ENCODE measurements around the gene GEN1. TPM values are rescaled to one million over a fixed set of nuclear protein-coding genes. Genes with fewer than 3 reads are reported as not detected.

Gene GEN1
- total and polyA plus RNA-seq, 2 of the 13 experiments (the other 11 are each of a cell fraction or from before 2014, with no cell fraction given), result 9.9 to 27.1 TPM

- TF ChIP-seq DPF2 (CRISPR knock-in tag; IDR thresholded peaks at IDR 0.05; ENCODE audit: borderline replicate concordance, low read depth), result no peak
- TF ChIP-seq, protein P1, sequence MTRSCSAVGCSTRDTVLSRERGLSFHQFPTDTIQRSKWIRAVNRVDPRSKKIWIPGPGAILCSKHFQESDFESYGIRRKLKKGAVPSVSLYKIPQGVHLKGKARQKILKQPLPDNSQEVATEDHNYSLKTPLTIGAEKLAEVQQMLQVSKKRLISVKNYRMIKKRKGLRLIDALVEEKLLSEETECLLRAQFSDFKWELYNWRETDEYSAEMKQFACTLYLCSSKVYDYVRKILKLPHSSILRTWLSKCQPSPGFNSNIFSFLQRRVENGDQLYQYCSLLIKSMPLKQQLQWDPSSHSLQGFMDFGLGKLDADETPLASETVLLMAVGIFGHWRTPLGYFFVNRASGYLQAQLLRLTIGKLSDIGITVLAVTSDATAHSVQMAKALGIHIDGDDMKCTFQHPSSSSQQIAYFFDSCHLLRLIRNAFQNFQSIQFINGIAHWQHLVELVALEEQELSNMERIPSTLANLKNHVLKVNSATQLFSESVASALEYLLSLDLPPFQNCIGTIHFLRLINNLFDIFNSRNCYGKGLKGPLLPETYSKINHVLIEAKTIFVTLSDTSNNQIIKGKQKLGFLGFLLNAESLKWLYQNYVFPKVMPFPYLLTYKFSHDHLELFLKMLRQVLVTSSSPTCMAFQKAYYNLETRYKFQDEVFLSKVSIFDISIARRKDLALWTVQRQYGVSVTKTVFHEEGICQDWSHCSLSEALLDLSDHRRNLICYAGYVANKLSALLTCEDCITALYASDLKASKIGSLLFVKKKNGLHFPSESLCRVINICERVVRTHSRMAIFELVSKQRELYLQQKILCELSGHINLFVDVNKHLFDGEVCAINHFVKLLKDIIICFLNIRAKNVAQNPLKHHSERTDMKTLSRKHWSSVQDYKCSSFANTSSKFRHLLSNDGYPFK (CRISPR knock-in tag; IDR thresholded peaks at IDR 0.05; ENCODE audit: borderline replicate concordance), result peak; percentile 72; the same call in 1 of the 2 replicates
- peak; percentile 36 for TF ChIP-seq IKZF4 (CRISPR knock-in tag; IDR thresholded peaks at IDR 0.05; ENCODE audit: borderline replicate concordance, low read depth, not compliant biosample characterization)
- peak; percentile 33; the same call in 1 of the 2 replicates for TF ChIP-seq ZNF160 (CRISPR knock-in tag; IDR thresholded peaks at IDR 0.05)
- no peak for TF ChIP-seq BRCA1 (CRISPR knock-in tag; IDR thresholded peaks at IDR 0.05)
- TF ChIP-seq, protein P2, sequence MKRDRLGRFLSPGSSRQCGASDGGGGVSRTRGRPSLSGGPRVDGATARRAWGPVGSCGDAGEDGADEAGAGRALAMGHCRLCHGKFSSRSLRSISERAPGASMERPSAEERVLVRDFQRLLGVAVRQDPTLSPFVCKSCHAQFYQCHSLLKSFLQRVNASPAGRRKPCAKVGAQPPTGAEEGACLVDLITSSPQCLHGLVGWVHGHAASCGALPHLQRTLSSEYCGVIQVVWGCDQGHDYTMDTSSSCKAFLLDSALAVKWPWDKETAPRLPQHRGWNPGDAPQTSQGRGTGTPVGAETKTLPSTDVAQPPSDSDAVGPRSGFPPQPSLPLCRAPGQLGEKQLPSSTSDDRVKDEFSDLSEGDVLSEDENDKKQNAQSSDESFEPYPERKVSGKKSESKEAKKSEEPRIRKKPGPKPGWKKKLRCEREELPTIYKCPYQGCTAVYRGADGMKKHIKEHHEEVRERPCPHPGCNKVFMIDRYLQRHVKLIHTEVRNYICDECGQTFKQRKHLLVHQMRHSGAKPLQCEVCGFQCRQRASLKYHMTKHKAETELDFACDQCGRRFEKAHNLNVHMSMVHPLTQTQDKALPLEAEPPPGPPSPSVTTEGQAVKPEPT (CRISPR knock-in tag; IDR thresholded peaks at IDR 0.05; ENCODE audit: low read depth), result 0 out of 2 replicates have a peak, but pooled peaks have one; percentile 24
- TF ChIP-seq ZNF678 (CRISPR knock-in tag; IDR thresholded peaks at IDR 0.05), result no peak
- no peak for TF ChIP-seq MBD4 (IDR thresholded peaks at IDR 0.05; ENCODE audit: borderline replicate concordance, low read length)
- TF ChIP-seq HDAC1 (CRISPR knock-in tag; IDR thresholded peaks at IDR 0.05), result peak; percentile 67
- peak; percentile 48; the same call in 1 of the 2 replicates for TF ChIP-seq ARNT2 (CRISPR knock-in tag; IDR thresholded peaks at IDR 0.05; ENCODE audit: low read depth)
- no peak for TF ChIP-seq KLF9 (CRISPR knock-in tag; IDR thresholded peaks at IDR 0.05; ENCODE audit: low read depth)
- TF ChIP-seq MIXL1 (CRISPR knock-in tag; IDR thresholded peaks at IDR 0.05), result 0 out of 2 replicates have a peak, but pooled peaks have one; percentile 16
- TF ChIP-seq, protein P3, sequence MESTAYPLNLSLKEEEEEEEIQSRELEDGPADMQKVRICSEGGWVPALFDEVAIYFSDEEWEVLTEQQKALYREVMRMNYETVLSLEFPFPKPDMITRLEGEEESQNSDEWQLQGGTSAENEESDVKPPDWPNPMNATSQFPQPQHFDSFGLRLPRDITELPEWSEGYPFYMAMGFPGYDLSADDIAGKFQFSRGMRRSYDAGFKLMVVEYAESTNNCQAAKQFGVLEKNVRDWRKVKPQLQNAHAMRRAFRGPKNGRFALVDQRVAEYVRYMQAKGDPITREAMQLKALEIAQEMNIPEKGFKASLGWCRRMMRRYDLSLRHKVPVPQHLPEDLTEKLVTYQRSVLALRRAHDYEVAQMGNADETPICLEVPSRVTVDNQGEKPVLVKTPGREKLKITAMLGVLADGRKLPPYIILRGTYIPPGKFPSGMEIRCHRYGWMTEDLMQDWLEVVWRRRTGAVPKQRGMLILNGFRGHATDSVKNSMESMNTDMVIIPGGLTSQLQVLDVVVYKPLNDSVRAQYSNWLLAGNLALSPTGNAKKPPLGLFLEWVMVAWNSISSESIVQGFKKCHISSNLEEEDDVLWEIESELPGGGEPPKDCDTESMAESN (CRISPR knock-in tag; conservative IDR thresholded peaks at IDR 0.05), result peak; percentile 79
- TF ChIP-seq TFE3 (CRISPR knock-in tag; IDR thresholded peaks at IDR 0.05), result peak; percentile 22; the same call in 1 of the 2 replicates
- TF ChIP-seq HIVEP1 (CRISPR knock-in tag; IDR thresholded peaks at IDR 0.05), result peak; percentile 53; the same call in 1 of the 2 replicates
- peak; percentile 84 for TF ChIP-seq RAD21 (CRISPR knock-in tag; IDR thresholded peaks at IDR 0.05)
- peak; percentile 54; the same call in 1 of the 2 replicates for TF ChIP-seq RXRB (CRISPR knock-in tag; IDR thresholded peaks at IDR 0.05; ENCODE audit: borderline replicate concordance)
- peak; percentile 56; the same call in 1 of the 2 replicates for TF ChIP-seq BCL6 (CRISPR knock-in tag; IDR thresholded peaks at IDR 0.05)
- TF ChIP-seq YY1 (IDR thresholded peaks at IDR 0.05; ENCODE audit: insufficient read depth, insufficient replicate concordance, low read depth, low read length), result peak; percentile 41
- peak; percentile 53 for TF ChIP-seq BHLHE40 (IDR thresholded peaks at IDR 0.05; ENCODE audit: low read length)
Observed at GRCh38 chr2:17830053-17831034, 76.4 kb downstream of the GEN1 start (continued).

All from HepG2 (cell line).